ENCODE measurements around the gene PCDHGB6.
"Not testable (repeated sequence)": the region's sequence is repeated elsewhere in the genome, so short reads cannot be mapped to it uniquely, and the experiment has no call there.

PCDHGB6 gene

DNA sequence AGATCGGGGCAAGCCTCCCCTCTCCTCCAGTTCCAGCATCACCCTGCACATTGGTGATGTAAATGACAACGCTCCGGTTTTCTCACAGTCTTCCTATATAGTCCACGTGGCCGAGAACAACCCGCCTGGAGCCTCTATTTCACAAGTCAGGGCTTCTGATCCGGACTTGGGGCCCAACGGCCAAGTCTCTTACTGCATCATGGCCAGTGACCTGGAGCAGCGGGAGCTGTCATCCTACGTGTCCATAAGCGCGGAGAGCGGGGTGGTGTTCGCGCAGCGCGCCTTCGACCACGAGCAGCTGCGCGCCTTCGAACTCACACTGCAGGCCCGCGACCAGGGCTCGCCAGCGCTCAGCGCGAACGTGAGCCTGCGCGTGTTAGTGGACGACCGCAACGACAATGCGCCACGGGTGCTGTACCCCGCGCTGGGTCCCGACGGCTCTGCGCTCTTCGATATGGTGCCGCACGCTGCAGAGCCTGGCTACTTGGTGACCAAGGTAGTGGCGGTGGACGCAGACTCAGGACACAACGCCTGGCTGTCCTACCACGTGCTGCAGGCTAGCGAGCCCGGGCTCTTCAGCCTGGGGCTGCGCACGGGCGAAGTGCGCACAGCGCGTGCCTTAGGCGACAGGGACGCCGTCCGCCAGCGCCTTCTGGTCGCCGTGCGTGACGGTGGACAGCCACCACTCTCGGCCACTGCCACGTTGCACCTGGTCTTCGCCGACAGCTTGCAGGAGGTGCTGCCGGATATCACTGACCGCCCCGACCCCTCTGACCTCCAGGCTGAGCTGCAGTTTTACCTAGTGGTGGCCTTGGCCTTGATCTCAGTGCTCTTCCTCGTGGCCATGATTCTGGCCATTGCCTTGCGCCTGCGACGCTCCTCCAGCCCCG is 18.4 kb upstream of the PCDHGB6 start:
- peaks cover 3% of the 10 kb centered on the region for H3K9me3 ChIP-seq (ENCODE audit: control insufficient read depth, insufficient read depth, low read length)
- WGBS (ENCODE audit: insufficient coverage, insufficient read length), result no CpG with 5 or more reads among the region's 77 CpGs
- peaks cover 3% of the 10 kb centered on the region; the same call in 1 of the 2 replicates for H3K27me3 ChIP-seq (ENCODE audit: control insufficient read depth, insufficient read depth, low read length)
- peaks cover 6% of the 10 kb centered on the region for H3K36me3 ChIP-seq (ENCODE audit: control insufficient read depth, insufficient read depth, low read length)
- DNase-seq (ENCODE audit: low read depth, low spot score), result no peak
- H3K27ac ChIP-seq (ENCODE audit: low read length), result no peak overlapping the region
- H3K4me1 ChIP-seq (ENCODE audit: control insufficient read depth, insufficient read depth, low read length), result peaks cover 1% of the 10 kb centered on the region; the same call in 1 of the 2 replicates
- no peak overlapping the region for H3K4me3 ChIP-seq (ENCODE audit: low read length)

DNA sequence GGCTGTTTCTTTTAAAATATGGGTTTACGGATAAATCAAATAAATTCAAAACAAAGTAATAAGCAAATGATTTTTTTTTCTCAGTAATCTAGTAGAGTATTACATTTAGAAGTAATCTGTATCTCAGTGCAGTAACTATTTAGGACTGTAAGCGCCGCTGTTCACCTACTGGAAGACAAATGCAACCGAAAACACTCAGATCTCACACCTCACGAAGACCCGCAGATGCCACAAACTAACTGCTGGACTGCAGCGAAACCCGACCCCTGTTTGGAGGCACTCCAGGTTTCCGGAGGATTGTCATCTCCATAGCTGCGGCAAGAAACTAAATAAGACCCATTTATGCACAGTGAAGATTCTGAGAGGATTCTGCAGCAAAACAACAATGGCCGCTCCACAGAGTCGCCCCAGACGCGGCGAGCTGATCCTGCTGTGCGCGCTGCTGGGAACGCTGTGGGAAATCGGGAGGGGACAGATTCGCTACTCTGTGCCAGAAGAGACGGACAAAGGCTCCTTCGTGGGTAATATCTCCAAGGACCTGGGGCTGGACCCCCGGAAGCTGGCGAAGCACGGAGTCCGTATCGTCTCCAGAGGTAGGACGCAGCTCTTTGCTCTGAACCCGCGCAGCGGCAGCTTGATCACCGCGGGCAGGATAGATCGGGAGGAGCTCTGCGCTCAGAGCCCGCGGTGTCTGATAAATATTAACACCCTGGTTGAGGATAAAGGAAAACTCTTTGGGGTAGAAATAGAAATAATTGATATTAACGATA is 15.2 kb upstream of the PCDHGB6 start, which contains the start of gene PCDHGA8:
Gene PCDHGA8 (plus strand): TSS at position 205 of the 770 bp plus-strand sequence. CDS start 181 bp downstream, at position 386.
- Histone ChIP-seq H3K27ac (ENCODE audit: low read length) (no peak within 1 kb of the TSS), H3K4me1 (ENCODE audit: control insufficient read depth, insufficient read depth, low read length) (peaks cover 1% of the 10 kb centered on the region; the same call in 1 of the 2 replicates), H3K9me3 (ENCODE audit: control insufficient read depth, insufficient read depth, low read length) (peaks cover 3% of the 10 kb centered on the region), H3K27me3 (ENCODE audit: control insufficient read depth, insufficient read depth, low read length) (peaks cover 3% of the 10 kb centered on the region; the same call in 1 of the 2 replicates), H3K4me3 (ENCODE audit: low read length) (no peak within 1 kb of the TSS), H3K36me3 (ENCODE audit: control insufficient read depth, insufficient read depth, low read length) (peaks cover 6% of the 10 kb centered on the region)
- no CpG with 5 or more reads among the region's 38 CpGs for WGBS (ENCODE audit: insufficient coverage, insufficient read length)
- DNase-seq (ENCODE audit: low read depth, low spot score), result no peak

DNA sequence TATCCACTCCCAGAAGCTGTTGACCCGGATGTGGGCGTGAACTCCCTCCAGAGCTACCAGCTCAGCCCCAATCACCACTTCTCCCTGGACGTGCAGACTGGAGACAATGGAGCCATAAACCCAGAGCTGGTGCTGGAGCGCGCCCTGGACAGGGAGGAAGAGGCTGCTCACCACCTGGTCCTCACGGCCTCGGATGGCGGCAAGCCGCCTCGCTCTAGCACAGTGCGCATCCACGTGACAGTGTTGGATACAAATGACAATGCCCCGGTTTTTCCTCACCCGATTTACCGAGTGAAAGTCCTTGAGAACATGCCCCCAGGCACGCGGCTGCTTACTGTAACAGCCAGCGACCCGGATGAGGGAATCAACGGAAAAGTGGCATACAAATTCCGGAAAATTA is 14.6 kb upstream of the PCDHGB6 start:
- DNase-seq (ENCODE audit: low read depth, low spot score), result no peak
- Histone ChIP-seq H3K36me3 (ENCODE audit: control insufficient read depth, insufficient read depth, low read length) (peaks cover 6% of the 10 kb centered on the region), H3K9me3 (ENCODE audit: control insufficient read depth, insufficient read depth, low read length) (peaks cover 3% of the 10 kb centered on the region), H3K27me3 (ENCODE audit: control insufficient read depth, insufficient read depth, low read length) (peaks cover 1% of the 10 kb centered on the region; the same call in 1 of the 2 replicates), H3K4me1 (ENCODE audit: control insufficient read depth, insufficient read depth, low read length) (peaks cover 1% of the 10 kb centered on the region; the same call in 1 of the 2 replicates), H3K4me3 (ENCODE audit: low read length) (no peak overlapping the region), H3K27ac (ENCODE audit: low read length) (no peak overlapping the region)
- no CpG with 5 or more reads among the region's 21 CpGs for WGBS (ENCODE audit: insufficient coverage, insufficient read length)

DNA sequence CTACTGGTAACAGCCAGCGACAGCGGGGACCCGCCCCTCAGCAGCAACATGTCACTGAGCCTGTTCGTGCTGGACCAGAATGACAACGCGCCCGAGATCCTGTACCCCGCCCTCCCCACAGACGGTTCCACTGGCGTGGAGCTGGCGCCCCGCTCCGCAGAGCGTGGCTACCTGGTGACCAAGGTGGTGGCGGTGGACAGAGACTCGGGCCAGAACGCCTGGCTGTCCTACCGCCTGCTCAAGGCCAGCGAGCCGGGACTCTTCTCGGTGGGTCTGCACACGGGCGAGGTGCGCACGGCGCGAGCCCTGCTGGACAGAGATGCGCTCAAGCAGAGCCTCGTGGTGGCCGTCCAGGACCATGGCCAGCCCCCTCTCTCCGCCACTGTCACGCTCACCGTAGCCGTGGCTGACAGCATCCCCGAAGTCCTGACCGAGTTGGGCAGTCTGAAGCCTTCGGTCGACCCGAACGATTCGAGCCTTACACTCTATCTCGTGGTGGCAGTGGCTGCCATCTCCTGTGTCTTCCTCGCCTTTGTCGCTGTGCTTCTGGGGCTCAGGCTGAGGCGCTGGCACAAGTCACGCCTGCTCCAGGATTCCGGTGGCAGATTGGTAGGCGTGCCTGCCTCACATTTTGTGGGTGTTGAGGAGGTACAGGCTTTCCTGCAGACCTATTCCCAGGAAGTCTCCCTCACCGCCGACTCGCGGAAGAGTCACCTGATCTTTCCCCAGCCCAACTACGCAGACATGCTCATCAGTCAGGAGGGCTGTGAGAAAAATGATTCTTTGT is 13.2 kb upstream of the PCDHGB6 start:
- no CpG with 5 or more reads among the region's 53 CpGs for WGBS (ENCODE audit: insufficient coverage, insufficient read length)
- not testable (repeated sequence) for DNase-seq (ENCODE audit: low read depth, low spot score); H3K27me3 ChIP-seq (ENCODE audit: control insufficient read depth, insufficient read depth, low read length); H3K27ac ChIP-seq (ENCODE audit: low read length); H3K36me3 ChIP-seq (ENCODE audit: control insufficient read depth, insufficient read depth, low read length); H3K9me3 ChIP-seq (ENCODE audit: control insufficient read depth, insufficient read depth, low read length); H3K4me1 ChIP-seq (ENCODE audit: control insufficient read depth, insufficient read depth, low read length); H3K4me3 ChIP-seq (ENCODE audit: low read length)

DNA sequence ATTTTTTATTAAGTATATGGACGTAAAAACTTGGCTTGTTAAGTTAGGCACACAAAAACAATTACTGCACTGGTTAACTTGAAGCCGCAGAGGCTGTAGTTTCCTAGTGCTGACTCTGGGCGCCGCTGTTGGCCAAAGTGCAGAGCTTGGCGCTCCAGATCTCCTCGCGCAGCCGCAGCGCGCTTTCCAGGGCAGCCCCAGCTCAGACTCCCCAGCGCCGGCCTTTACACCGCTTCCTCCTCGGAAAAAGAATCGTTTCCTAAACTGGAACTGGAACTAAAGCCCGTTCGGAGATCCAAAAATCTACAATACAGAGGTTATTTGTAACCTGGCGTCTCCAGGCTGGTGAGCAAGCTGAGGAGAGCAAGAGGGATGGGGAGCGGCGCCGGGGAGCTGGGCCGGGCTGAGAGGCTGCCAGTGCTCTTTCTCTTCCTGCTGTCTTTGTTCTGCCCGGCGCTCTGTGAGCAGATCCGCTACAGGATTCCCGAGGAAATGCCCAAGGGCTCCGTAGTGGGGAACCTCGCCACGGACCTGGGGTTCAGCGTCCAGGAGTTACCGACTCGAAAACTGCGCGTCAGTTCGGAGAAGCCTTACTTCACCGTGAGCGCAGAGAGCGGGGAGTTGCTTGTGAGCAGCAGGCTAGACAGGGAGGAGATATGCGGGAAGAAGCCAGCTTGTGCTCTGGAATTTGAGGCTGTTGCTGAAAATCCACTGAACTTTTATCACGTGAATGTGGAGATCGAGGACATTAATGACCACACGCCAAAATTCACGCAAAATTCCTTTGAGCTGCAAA is 9.9 kb upstream of the PCDHGB6 start, which contains the start of gene PCDHGB5:
Gene PCDHGB5 (plus strand): TSS at position 192 of the 796 bp plus-strand sequence. CDS start 181 bp downstream, at position 373.
- WGBS (ENCODE audit: insufficient coverage, insufficient read length), result 100% methylated on average over 1 of the region's 43 CpGs
- not testable (repeated sequence) for H3K27me3 ChIP-seq (ENCODE audit: control insufficient read depth, insufficient read depth, low read length); H3K36me3 ChIP-seq (ENCODE audit: control insufficient read depth, insufficient read depth, low read length); H3K4me1 ChIP-seq (ENCODE audit: control insufficient read depth, insufficient read depth, low read length); DNase-seq (ENCODE audit: low read depth, low spot score); H3K4me3 ChIP-seq (ENCODE audit: low read length); H3K9me3 ChIP-seq (ENCODE audit: control insufficient read depth, insufficient read depth, low read length); H3K27ac ChIP-seq (ENCODE audit: low read length)

DNA sequence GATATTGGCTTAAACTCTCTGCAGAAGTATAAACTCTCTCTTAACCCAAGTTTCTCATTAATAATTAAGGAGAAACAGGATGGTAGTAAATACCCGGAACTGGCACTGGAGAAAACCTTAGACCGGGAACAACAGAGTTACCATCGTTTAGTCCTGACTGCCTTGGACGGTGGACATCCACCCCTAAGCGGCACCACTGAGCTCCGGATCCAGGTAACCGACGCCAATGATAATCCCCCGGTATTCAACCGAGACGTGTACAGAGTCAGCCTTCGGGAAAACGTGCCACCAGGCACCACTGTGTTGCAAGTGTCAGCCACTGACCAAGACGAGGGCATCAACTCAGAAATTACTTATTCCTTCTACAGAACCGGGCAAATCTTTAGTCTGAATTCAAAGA is 9.2 kb upstream of the PCDHGB6 start:
- no CpG with 5 or more reads among the region's 15 CpGs for WGBS (ENCODE audit: insufficient coverage, insufficient read length)
- Histone ChIP-seq H3K9me3 (ENCODE audit: control insufficient read depth, insufficient read depth, low read length) (no peaks in the 10 kb centered on the region; the same call in 1 of the 2 replicates), H3K27me3 (ENCODE audit: control insufficient read depth, insufficient read depth, low read length) (no peaks in the 10 kb centered on the region), H3K27ac (ENCODE audit: low read length) (no peak overlapping the region), H3K4me1 (ENCODE audit: control insufficient read depth, insufficient read depth, low read length) (no peaks in the 10 kb centered on the region), H3K36me3 (ENCODE audit: control insufficient read depth, insufficient read depth, low read length) (no peaks in the 10 kb centered on the region), H3K4me3 (ENCODE audit: low read length) (no peak overlapping the region)
- DNase-seq (ENCODE audit: low read depth, low spot score), result no peak

DNA sequence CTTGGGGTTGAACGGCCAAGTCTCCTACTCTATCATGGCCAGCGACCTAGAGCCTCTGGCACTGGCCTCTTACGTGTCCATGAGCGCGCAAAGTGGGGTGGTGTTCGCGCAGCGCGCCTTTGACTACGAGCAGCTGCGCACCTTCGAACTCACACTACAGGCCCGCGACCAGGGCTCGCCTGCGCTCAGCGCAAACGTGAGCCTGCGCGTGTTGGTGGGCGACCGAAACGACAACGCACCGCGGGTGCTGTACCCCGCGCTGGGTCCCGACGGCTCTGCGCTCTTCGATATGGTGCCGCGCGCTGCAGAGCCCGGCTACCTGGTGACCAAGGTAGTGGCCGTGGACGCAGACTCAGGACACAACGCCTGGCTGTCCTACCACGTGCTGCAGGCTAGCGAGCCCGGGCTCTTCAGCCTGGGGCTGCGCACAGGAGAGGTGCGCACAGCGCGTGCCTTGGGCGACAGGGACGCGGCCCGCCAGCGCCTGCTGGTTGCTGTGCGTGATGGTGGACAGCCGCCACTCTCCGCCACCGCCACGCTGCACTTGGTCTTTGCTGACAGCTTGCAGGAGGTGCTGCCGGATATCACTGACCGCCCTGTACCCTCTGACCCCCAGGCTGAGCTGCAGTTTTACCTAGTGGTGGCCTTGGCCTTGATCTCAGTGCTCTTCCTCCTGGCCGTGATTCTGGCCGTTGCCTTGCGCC is 8.1 kb upstream of the PCDHGB6 start:
- DNase-seq (ENCODE audit: low read depth, low spot score), result no peak
- no peaks in the 10 kb centered on the region for H3K27me3 ChIP-seq (ENCODE audit: control insufficient read depth, insufficient read depth, low read length)
- WGBS (ENCODE audit: insufficient coverage, insufficient read length), result no CpG with 5 or more reads among the region's 61 CpGs
- H3K9me3 ChIP-seq (ENCODE audit: control insufficient read depth, insufficient read depth, low read length), result no peaks in the 10 kb centered on the region; the same call in 1 of the 2 replicates
- H3K27ac ChIP-seq (ENCODE audit: low read length), result no peak overlapping the region
- H3K4me1 ChIP-seq (ENCODE audit: control insufficient read depth, insufficient read depth, low read length), result no peaks in the 10 kb centered on the region
- H3K36me3 ChIP-seq (ENCODE audit: control insufficient read depth, insufficient read depth, low read length), result no peaks in the 10 kb centered on the region
- H3K4me3 ChIP-seq (ENCODE audit: low read length), result no peak overlapping the region

DNA sequence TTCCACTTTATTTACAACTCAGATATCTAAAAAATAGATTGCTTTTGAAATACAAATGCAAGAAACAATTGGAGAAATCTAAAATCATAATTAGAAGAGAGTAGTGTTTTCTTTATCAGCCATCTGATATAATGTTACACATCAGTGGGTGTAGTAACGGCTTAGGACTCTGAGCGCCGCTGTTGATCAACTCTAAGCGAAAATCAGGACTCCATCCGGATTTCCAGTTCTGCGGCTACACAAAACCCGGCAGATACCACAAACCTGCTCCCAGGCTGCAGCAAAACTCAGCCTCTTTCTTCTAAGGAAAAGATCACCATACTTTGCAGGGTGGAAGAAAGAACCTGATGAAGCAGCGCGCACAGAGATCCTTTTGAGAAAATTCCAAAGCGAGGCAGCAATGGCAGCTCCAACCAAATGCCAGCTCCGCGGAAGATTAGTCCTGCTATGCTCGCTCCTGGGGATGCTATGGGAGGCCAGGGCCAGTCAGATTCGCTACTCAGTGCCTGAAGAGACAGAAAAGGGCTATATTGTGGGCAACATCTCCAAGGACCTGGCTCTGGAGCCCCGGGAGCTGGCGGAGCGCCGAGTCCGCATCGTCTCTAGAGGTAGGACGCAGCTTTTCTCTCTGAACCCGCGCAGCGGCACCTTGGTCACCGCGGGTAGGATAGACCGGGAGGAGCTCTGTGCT is 5.1 kb upstream of the PCDHGB6 start, which contains the start of gene PCDHGA9:
Gene PCDHGA9 (plus strand): TSS at position 226 of the 691 bp plus-strand sequence. CDS start 175 bp downstream, at position 401.
- no peak for DNase-seq (ENCODE audit: low read depth, low spot score)
- no peaks in the 10 kb centered on the region; the same call in 1 of the 2 replicates for H3K9me3 ChIP-seq (ENCODE audit: control insufficient read depth, insufficient read depth, low read length)
- H3K36me3 ChIP-seq (ENCODE audit: control insufficient read depth, insufficient read depth, low read length), result no peaks in the 10 kb centered on the region
- no CpG with 5 or more reads among the region's 27 CpGs for WGBS (ENCODE audit: insufficient coverage, insufficient read length)
- H3K27me3 ChIP-seq (ENCODE audit: control insufficient read depth, insufficient read depth, low read length), result no peaks in the 10 kb centered on the region
- H3K4me1 ChIP-seq (ENCODE audit: control insufficient read depth, insufficient read depth, low read length), result no peaks in the 10 kb centered on the region
- no peak within 1 kb of the TSS for H3K27ac ChIP-seq (ENCODE audit: low read length)
- H3K4me3 ChIP-seq (ENCODE audit: low read length), result no peak within 1 kb of the TSS
